ENCODE measurements around the gene IL31RA.

Gene IL31RA

DNA sequence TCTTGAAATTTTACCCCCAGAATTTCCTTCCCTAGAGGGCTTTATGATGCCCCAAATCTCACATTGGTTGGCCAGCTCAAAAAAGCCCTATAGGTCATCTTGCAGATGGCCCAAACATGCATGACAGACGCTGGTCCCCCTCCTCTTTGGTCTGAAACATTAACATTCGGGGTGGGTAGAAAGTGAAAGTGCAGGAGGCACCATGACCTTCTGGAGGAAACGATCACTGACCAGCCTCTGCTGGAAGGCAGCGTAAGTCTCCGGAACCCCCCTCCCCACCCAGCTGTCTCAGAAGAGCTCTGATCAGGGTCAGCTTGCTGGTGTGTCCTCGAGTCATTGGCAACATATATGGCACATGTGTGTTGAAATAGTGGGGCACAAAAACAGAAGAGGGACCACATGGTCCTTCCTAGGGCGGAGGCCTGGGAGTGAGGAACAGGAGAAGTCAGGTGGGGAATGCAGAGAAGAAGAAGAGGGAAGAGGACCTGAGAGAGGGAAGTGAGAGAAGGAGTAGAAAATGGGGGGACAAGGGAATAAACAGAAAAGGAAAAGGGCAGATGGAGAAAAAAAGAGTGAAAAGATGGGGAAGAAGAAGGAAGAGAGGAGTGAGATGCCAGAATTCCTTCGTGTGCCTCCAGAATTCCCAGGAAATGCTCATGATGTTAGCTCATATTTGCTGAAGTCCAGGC, 46.2 kb downstream of the IL31RA start:
- H3K9me3 ChIP-seq (ENCODE audit: low read length), result peaks cover under 1% of the 10 kb centered on the region
- H3K27me3 ChIP-seq (ENCODE audit: insufficient read depth, low read length), result no peaks in the 10 kb centered on the region
- H3K4me1 ChIP-seq (ENCODE audit: insufficient read depth, low read length), result no peaks in the 10 kb centered on the region
- no peak overlapping the region for H3K4me3 ChIP-seq (ENCODE audit: low read length)
- no peaks in the 10 kb centered on the region for H3K36me3 ChIP-seq (ENCODE audit: insufficient read depth, low read length)
- H2AFZ ChIP-seq (ENCODE audit: low read depth, low read length), result no peak overlapping the region

DNA sequence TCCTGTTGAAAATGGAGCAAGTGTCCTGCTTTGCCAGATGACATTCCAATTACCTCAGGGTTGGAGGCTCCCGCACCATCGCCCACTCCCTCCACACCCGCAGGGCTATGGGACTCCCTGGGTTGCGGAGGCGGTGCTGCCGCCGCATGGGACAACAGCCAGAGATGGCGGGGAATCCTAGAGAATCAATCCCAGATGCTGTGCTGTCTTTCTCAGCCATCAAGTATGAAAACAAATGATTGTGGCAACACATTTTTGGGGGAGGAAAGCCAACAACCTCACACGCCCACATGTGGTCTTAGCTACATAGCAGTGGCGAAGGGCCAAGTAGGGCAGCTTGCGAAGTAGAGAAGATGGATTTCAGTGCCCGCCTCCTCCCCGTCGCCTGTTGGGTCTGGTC, 46.7 kb downstream of the IL31RA start:
- Histone ChIP-seq H2AFZ (ENCODE audit: low read depth, low read length) (no peak overlapping the region), H3K4me1 (ENCODE audit: insufficient read depth, low read length) (no peaks in the 10 kb centered on the region), H3K36me3 (ENCODE audit: insufficient read depth, low read length) (no peaks in the 10 kb centered on the region), H3K9me3 (ENCODE audit: low read length) (no peaks in the 10 kb centered on the region), H3K4me3 (ENCODE audit: low read length) (no peak overlapping the region), H3K27me3 (ENCODE audit: insufficient read depth, low read length) (no peaks in the 10 kb centered on the region)

GRCh38 chr5:55899344-55899743, 48.2 kb downstream of the IL31RA start:
- H2AFZ ChIP-seq (ENCODE audit: low read depth, low read length), result no peak overlapping the region
- no peaks in the 10 kb centered on the region for H3K4me1 ChIP-seq (ENCODE audit: insufficient read depth, low read length)
- H3K36me3 ChIP-seq (ENCODE audit: insufficient read depth, low read length), result no peaks in the 10 kb centered on the region
- H3K9me3 ChIP-seq (ENCODE audit: low read length), result no peaks in the 10 kb centered on the region
- H3K4me3 ChIP-seq (ENCODE audit: low read length), result no peak overlapping the region
- H3K27me3 ChIP-seq (ENCODE audit: insufficient read depth, low read length), result no peaks in the 10 kb centered on the region

GRCh38 chr5:55900068-55900467, 48.9 kb downstream of the IL31RA start:
- Histone ChIP-seq H3K4me3 (ENCODE audit: low read length) (no peak overlapping the region), H2AFZ (ENCODE audit: low read depth, low read length) (no peak overlapping the region), H3K9me3 (ENCODE audit: low read length) (no peaks in the 10 kb centered on the region), H3K27me3 (ENCODE audit: insufficient read depth, low read length) (no peaks in the 10 kb centered on the region), H3K36me3 (ENCODE audit: insufficient read depth, low read length) (no peaks in the 10 kb centered on the region), H3K4me1 (ENCODE audit: insufficient read depth, low read length) (no peaks in the 10 kb centered on the region)

DNA sequence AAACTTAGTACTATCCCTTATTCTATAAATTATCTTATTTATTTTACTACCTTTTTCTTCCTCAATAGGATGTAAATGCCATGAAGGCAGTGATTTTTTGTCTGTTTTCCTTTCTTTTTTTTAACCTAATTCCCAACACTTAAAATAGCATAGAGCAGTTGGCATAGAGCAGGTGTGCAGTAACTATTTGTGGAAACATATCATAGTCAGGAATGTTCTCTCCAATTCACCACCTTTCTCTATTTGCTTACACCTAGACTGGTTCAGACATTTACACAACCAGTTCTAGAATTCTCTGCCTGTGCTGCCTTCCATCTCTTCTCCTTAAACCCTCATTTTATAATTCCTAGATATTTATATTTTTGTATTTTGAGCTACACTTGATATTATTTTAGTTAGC, 49.6 kb downstream of the IL31RA start:
- Histone ChIP-seq H2AFZ (ENCODE audit: low read depth, low read length) (no peak overlapping the region), H3K4me1 (ENCODE audit: insufficient read depth, low read length) (no peaks in the 10 kb centered on the region), H3K27me3 (ENCODE audit: insufficient read depth, low read length) (no peaks in the 10 kb centered on the region), H3K4me3 (ENCODE audit: low read length) (no peak overlapping the region), H3K36me3 (ENCODE audit: insufficient read depth, low read length) (no peaks in the 10 kb centered on the region), H3K9me3 (ENCODE audit: low read length) (no peaks in the 10 kb centered on the region)

GRCh38 chr5:55902696-55903095, 51.5 kb downstream of the IL31RA start:
- H3K27me3 ChIP-seq (ENCODE audit: insufficient read depth, low read length), result no peaks in the 10 kb centered on the region
- no peaks in the 10 kb centered on the region for H3K4me1 ChIP-seq (ENCODE audit: insufficient read depth, low read length)
- no peak overlapping the region for H3K4me3 ChIP-seq (ENCODE audit: low read length)
- H3K9me3 ChIP-seq (ENCODE audit: low read length), result no peaks in the 10 kb centered on the region
- H3K36me3 ChIP-seq (ENCODE audit: insufficient read depth, low read length), result no peaks in the 10 kb centered on the region
- no peak overlapping the region for H2AFZ ChIP-seq (ENCODE audit: low read depth, low read length)

DNA sequence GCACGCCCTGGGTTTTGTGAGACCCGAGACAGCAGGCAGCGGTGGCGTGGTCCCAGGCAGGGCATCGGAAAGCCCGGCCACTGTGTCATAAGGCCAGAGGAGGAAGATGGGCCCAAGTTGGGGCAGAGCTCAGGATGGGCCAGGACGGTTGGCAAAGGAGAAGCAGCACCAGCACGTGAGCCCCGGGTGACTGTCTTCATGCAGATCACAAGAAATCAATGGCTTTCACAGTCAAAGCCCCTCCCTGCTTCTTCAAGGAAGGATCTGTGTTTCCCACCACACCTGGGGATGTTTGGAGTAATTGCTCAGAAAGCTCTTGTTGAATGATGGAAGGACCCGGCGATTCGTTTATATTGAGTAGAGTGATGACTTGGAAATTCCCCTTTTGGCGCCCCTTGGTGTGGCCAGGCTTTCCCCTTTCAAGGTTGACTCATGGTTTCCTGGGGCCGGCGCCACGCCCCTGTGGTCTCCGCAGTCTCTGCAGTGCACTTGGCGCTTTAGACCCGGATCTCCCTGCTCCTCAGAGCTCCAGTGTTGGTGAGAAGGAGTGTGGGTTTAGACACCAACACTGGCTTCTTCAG, 52.1 kb downstream of the IL31RA start:
- Histone ChIP-seq H3K27me3 (ENCODE audit: insufficient read depth, low read length) (no peaks in the 10 kb centered on the region), H2AFZ (ENCODE audit: low read depth, low read length) (no peak overlapping the region), H3K9me3 (ENCODE audit: low read length) (no peaks in the 10 kb centered on the region), H3K4me3 (ENCODE audit: low read length) (no peak overlapping the region), H3K36me3 (ENCODE audit: insufficient read depth, low read length) (no peaks in the 10 kb centered on the region), H3K4me1 (ENCODE audit: insufficient read depth, low read length) (no peaks in the 10 kb centered on the region)

- Histone ChIP-seq H3K4me3 (ENCODE audit: low read length) (no peak overlapping the region), H3K36me3 (ENCODE audit: insufficient read depth, low read length) (no peaks in the 10 kb centered on the region), H3K9me3 (ENCODE audit: low read length) (no peaks in the 10 kb centered on the region), H3K27me3 (ENCODE audit: insufficient read depth, low read length) (no peaks in the 10 kb centered on the region), H3K4me1 (ENCODE audit: insufficient read depth, low read length) (no peaks in the 10 kb centered on the region), H2AFZ (ENCODE audit: low read depth, low read length) (no peak overlapping the region)
Observed at GRCh38 chr5:55904152-55904551, 53.0 kb downstream of the IL31RA start.

- no peak overlapping the region for H3K4me3 ChIP-seq (ENCODE audit: low read length)
- H3K9me3 ChIP-seq (ENCODE audit: low read length), result no peaks in the 10 kb centered on the region
- H3K36me3 ChIP-seq (ENCODE audit: insufficient read depth, low read length), result no peaks in the 10 kb centered on the region
- no peak overlapping the region for H2AFZ ChIP-seq (ENCODE audit: low read depth, low read length)
- H3K27me3 ChIP-seq (ENCODE audit: insufficient read depth, low read length), result no peaks in the 10 kb centered on the region
- H3K4me1 ChIP-seq (ENCODE audit: insufficient read depth, low read length), result no peaks in the 10 kb centered on the region
Observed at GRCh38 chr5:55905251-55905650, 54.1 kb downstream of the IL31RA start.

GRCh38 chr5:55907927-55908326, 56.8 kb downstream of the IL31RA start:
- no peaks in the 10 kb centered on the region for H3K36me3 ChIP-seq (ENCODE audit: insufficient read depth, low read length)
- no peak overlapping the region for H2AFZ ChIP-seq (ENCODE audit: low read depth, low read length)
- no peak overlapping the region for H3K4me3 ChIP-seq (ENCODE audit: low read length)
- peaks cover 3% of the 10 kb centered on the region for H3K27me3 ChIP-seq (ENCODE audit: insufficient read depth, low read length)
- no peaks in the 10 kb centered on the region for H3K4me1 ChIP-seq (ENCODE audit: insufficient read depth, low read length)
- no peaks in the 10 kb centered on the region for H3K9me3 ChIP-seq (ENCODE audit: low read length)

DNA sequence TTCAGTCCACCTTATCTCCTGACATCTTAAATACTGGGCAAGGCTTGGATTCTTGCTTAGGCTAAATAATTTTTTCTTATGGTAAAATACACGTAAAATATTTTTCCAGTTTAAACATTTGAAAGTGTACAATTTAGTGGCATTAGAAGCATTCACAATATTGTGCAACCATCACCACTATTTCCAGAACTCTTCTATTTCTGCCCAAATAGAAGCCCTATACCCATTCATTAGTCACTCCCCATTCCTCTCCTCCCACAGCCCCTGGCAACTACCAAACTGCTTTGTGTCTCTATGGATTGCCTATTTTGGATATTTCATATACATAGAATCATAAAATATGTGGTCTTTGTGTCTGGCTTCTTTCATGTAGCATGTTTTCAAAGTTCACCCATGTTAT, 57.6 kb downstream of the IL31RA start:
- Histone ChIP-seq H3K9me3 (ENCODE audit: low read length) (no peaks in the 10 kb centered on the region), H3K4me3 (ENCODE audit: low read length) (no peak overlapping the region), H3K4me1 (ENCODE audit: insufficient read depth, low read length) (no peaks in the 10 kb centered on the region), H3K27me3 (ENCODE audit: insufficient read depth, low read length) (peaks cover 3% of the 10 kb centered on the region), H2AFZ (ENCODE audit: low read depth, low read length) (no peak overlapping the region), H3K36me3 (ENCODE audit: insufficient read depth, low read length) (no peaks in the 10 kb centered on the region)

GRCh38 chr5:55911784-55912653, 60.9 kb downstream of the IL31RA start:
- Histone ChIP-seq H3K36me3 (ENCODE audit: insufficient read depth, low read length) (no peaks in the 10 kb centered on the region), H3K4me1 (ENCODE audit: insufficient read depth, low read length) (no peaks in the 10 kb centered on the region), H3K27me3 (ENCODE audit: insufficient read depth, low read length) (peaks cover 8% of the 10 kb centered on the region), H3K9me3 (ENCODE audit: low read length) (no peaks in the 10 kb centered on the region), H2AFZ (ENCODE audit: low read depth, low read length) (no peak overlapping the region), H3K4me3 (ENCODE audit: low read length) (no peak overlapping the region)
